Tibial artery (tissue), 4 donors: ENCODE measurements around the gene MAP6.

Experiments
- DNase-seq, 2 donors: peaks; one replicate each; pipeline ENCODE4 v3.0.0-alpha.2; 2019
- H3K27ac ChIP-seq, 2 donors: fragments of 200-600 bp; sonication (generic) in 1 of 2; 1 replicate in 1 of 2; 2 replicates in 1 of 2; pipeline ENCODE4 v1.5.1; 2018 to 2019; ENCODE audit warnings: mild to moderate bottlenecking in 1 of 2
- H3K27me3 ChIP-seq, 2 donors: fragments of 200-600 bp; sonication (generic) in 1 of 2; one replicate each; pipeline versions ENCODE4 v1.5.1 to v1.6.0; 2016 to 2019
- H3K36me3 ChIP-seq, 3 donors: fragments of 200-600 bp; sonication (generic) in 2 of 3; one replicate each; pipeline ENCODE4 v1.5.1; 2016 to 2019; ENCODE audit warnings: mild to moderate bottlenecking in 2 of 3
- H3K4me1 ChIP-seq, 4 donors: fragments of 200-600 bp; sonication (generic) in 2 of 4; 1 replicate in 3 of 4; 2 replicates in 1 of 4; pipeline ENCODE4 v1.5.1; 2016 to 2019
- H3K4me3 ChIP-seq, 2 donors: fragments of 200-600 bp; sonication (generic) in 1 of 2; 1 replicate in 1 of 2; 2 replicates in 1 of 2; pipeline ENCODE4 v1.5.1; 2018 to 2019; ENCODE audit warnings: mild to moderate bottlenecking in 2 of 2
- H3K9me3 ChIP-seq, 3 donors: fragments of 200-600 bp; sonication (generic) in 1 of 3; one replicate each; pipeline ENCODE4 v1.5.1; 2016 to 2019
- intact Hi-C: fragments of 100-400 bp; cut with DNase I; formaldehyde crosslinking; loops from one replicate; pipeline ENCODE4 v1.15.0; 2023; ENCODE audit warnings: low total_unique reads
- TF ChIP-seq, protein P1 (sequence below), 2 experiments: fragments of 200-600 bp in 1 of 2; fragments of 450-650 bp in 1 of 2; IDR thresholded peaks; one replicate each; pipeline ENCODE4 v1.5.1; 2017 to 2019; ENCODE audit warnings: antibody characterized with exemption in 2 of 2, mild to moderate bottlenecking in 1 of 2, moderate library complexity in 1 of 2

The MAP6 gene

DNA sequence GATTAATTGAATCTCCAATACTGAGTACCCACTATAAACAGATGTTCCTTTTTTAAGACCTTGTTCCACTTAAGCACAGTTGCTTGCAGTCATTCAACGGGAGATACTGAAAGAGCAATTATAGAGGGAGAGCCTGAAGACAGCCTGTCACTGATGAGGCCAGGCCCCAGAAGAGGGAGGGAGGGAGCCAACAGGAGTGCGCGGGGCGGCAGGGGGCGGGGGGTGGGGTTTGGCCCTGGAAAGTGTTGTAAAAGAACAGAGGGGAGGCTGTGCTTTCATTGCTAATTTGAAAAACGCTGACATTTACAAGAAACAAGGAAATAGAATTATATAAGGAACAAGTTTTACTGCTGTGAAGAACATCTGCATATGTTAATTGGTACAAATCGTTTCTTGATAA lies 53.1 kb downstream of the MAP6 start:
- H3K27me3 ChIP-seq = no peaks in the 10 kb centered on the region
- H3K27ac ChIP-seq = no peak overlapping the region
- H3K9me3 ChIP-seq = peaks cover 0 to 10% (median 4%) of the 10 kb centered on the region in 3 donors
- TF ChIP-seq, protein P1, sequence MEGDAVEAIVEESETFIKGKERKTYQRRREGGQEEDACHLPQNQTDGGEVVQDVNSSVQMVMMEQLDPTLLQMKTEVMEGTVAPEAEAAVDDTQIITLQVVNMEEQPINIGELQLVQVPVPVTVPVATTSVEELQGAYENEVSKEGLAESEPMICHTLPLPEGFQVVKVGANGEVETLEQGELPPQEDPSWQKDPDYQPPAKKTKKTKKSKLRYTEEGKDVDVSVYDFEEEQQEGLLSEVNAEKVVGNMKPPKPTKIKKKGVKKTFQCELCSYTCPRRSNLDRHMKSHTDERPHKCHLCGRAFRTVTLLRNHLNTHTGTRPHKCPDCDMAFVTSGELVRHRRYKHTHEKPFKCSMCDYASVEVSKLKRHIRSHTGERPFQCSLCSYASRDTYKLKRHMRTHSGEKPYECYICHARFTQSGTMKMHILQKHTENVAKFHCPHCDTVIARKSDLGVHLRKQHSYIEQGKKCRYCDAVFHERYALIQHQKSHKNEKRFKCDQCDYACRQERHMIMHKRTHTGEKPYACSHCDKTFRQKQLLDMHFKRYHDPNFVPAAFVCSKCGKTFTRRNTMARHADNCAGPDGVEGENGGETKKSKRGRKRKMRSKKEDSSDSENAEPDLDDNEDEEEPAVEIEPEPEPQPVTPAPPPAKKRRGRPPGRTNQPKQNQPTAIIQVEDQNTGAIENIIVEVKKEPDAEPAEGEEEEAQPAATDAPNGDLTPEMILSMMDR (IDR thresholded peaks at IDR 0.05) = no peak
- no peak for DNase-seq
- intact Hi-C loops = no loop called here
- H3K4me1 ChIP-seq = no peaks in the 10 kb centered on the region
- peaks cover 0 to 3% (median 0%) of the 10 kb centered on the region in 3 donors for H3K36me3 ChIP-seq
- no peak overlapping the region for H3K4me3 ChIP-seq

DNA sequence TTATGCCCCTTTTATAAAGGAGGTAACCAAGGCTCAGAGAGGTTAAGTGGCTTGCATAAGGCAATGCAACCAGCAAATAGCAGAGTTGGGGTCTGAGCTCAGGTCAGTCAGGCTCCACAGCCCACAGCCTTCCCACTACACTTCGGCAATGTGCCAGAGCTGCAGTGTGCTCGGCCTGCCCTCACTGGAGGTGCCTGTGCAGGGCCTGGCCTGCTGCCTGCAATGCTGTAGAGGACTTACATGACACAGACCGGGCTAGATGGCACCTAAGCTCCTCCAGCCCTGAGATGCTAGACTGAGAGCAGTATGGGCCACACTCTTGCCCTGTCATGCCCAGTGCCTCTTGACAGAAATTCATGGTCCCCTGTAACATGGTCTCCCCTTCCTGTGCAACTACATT lies 57.0 kb downstream of the MAP6 start:
- intact Hi-C loops = no loop called here
- no peaks in the 10 kb centered on the region for H3K27me3 ChIP-seq

DNA sequence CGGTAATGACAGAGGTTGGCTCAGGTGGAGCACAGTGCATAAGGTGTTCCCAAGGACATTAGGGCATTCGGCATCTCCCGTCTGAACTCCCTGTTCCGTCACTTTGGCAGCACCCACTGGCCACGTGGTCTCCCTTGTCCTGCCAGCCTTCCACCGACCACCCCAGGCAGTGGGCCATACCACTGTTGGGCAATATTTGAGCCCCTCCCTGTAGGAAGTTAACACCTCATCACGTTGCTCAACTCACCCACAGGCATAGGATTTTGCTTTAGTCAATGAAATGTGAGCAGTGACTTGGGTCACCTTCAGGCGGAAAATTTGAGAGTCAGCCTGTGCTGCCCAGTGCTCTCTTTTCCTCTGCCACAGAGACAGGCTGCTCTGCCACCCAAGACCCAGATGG lies 62.7 kb downstream of the MAP6 start:
- TF ChIP-seq, protein P1 (IDR thresholded peaks at IDR 0.05) = no peak
- H3K4me1 ChIP-seq = peaks cover 0 to 4% (median 2%) of the 10 kb centered on the region in 4 donors
- no peaks in the 10 kb centered on the region for H3K27me3 ChIP-seq
- H3K4me3 ChIP-seq = no peak overlapping the region
- H3K9me3 ChIP-seq = no peaks in the 10 kb centered on the region
- DNase-seq = no peak
- H3K36me3 ChIP-seq = peaks cover 0 to 12% (median 0%) of the 10 kb centered on the region in 3 donors
- intact Hi-C loops = no loop called here
- H3K27ac ChIP-seq = no peak overlapping the region

More for the DNA sequence above, 57.0 kb downstream of the MAP6 start:
- H3K4me1 ChIP-seq = no peaks in the 10 kb centered on the region
- no peak overlapping the region for H3K27ac ChIP-seq
- peaks cover 0 to 4% (median 0%) of the 10 kb centered on the region in 3 donors for H3K36me3 ChIP-seq
- TF ChIP-seq, protein P1 (IDR thresholded peaks at IDR 0.05) = no peak
- no peak overlapping the region for H3K4me3 ChIP-seq
- DNase-seq = no peak
- H3K9me3 ChIP-seq = no peaks in the 10 kb centered on the region

DNA sequence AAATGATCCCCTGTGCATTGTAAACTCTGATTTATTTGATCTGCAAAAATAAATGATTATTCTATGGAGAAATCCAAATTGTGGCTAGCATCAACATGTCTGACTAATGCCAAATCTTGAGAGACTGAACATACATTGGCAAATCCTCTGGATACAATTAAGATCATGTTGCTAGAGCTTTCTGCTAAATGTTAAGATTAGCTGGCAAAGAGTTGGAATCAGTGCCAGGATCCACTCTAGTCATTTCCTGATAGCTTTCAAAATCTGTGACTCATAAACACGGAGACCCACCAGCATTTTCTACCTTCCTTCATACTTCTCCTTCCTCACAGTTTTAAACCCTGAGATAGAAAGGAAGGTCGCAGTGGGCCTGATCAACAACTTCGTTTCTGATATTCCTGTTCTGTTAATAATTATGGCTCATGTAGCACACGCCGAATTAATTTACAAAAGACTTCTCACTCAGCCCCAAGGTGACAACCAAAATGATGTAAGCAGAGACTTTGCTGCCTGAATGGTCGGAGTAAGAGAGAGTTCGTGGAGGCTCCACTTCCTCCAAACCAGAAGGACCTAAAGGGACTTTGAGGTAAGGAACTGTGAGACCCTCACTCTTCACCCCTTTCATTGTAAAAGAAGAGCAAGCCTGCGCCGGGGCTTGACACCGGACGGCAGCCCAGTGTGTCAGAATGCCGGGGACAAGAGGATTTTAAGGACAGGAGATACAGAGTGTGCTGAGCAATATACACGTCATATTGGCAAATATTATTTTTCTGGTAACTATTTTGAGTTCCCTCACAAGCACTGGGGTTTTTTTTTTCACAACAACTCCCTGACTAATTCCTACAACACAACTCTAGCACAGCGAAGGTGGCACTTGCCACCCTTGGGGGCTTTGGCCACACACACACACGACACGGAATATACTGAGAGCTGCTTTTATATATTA lies 64.8 kb downstream of the MAP6 start:
- TF ChIP-seq, protein P1 (IDR thresholded peaks at IDR 0.05) = no peak
- Histone ChIP-seq H3K4me1 (peaks cover 0 to 4% (median 2%) of the 10 kb centered on the region in 4 donors), H3K27ac (peak overlapping the region; percentile 36 to 43), H3K9me3 (no peaks in the 10 kb centered on the region), H3K27me3 (no peaks in the 10 kb centered on the region), H3K36me3 (peaks cover 0 to 12% (median 0%) of the 10 kb centered on the region in 3 donors), H3K4me3 (no peak overlapping the region)
- intact Hi-C loops = no loop called here
- no peak for DNase-seq

DNA sequence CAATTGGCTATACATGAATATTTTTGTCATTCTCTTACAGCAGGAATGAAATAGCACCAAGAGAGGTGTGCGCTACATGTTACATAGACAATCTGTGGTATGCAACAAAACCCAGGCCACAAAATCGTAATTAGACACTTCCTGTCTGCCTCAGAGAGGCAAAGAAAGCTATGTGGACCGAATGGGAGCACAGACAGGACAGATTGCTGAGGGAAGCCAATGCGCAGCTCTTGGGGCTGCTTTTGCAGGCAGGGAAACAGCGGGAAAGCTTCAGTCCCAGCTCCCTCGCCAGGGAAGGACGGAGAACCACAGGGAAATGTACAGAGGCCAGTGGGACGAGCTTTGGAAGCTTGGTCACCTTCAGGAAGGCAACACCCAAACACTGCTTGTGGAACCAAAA lies 65.9 kb downstream of the MAP6 start:
- intact Hi-C loops = no loop called here
- DNase-seq = no peak
- H3K9me3 ChIP-seq = no peaks in the 10 kb centered on the region
- no peak overlapping the region for H3K27ac ChIP-seq
- H3K27me3 ChIP-seq = no peaks in the 10 kb centered on the region
- peaks cover 0 to 4% (median 2%) of the 10 kb centered on the region in 4 donors for H3K4me1 ChIP-seq
- H3K36me3 ChIP-seq = peaks cover 0 to 12% (median 0%) of the 10 kb centered on the region in 3 donors
- TF ChIP-seq, protein P1 (IDR thresholded peaks at IDR 0.05) = no peak
- H3K4me3 ChIP-seq = no peak overlapping the region
